PC-9 (cell line): ENCODE measurements around the gene IQSEC1.

Source experiments
- EZH2 ChIP-seq: fragments of 200-600 bp; sonication (generic); IDR thresholded peaks from 2 replicates; pipeline ENCODE4 v1.8.0; 2017; ENCODE audit warnings: antibody characterized with exemption, low read depth
- TF ChIP-seq, protein P1 (sequence below): fragments of 200-600 bp; sonication (generic); conservative IDR thresholded peaks from 2 replicates; pipeline ENCODE4 v1.6.1; 2017; ENCODE audit warnings: mixed run types, antibody characterized with exemption, mild to moderate bottlenecking, moderate library complexity

- TF ChIP-seq, protein P1, sequence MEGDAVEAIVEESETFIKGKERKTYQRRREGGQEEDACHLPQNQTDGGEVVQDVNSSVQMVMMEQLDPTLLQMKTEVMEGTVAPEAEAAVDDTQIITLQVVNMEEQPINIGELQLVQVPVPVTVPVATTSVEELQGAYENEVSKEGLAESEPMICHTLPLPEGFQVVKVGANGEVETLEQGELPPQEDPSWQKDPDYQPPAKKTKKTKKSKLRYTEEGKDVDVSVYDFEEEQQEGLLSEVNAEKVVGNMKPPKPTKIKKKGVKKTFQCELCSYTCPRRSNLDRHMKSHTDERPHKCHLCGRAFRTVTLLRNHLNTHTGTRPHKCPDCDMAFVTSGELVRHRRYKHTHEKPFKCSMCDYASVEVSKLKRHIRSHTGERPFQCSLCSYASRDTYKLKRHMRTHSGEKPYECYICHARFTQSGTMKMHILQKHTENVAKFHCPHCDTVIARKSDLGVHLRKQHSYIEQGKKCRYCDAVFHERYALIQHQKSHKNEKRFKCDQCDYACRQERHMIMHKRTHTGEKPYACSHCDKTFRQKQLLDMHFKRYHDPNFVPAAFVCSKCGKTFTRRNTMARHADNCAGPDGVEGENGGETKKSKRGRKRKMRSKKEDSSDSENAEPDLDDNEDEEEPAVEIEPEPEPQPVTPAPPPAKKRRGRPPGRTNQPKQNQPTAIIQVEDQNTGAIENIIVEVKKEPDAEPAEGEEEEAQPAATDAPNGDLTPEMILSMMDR, result no peak
- TF ChIP-seq EZH2, result no peak
These were observed 61.5 kb downstream of the IQSEC1 start for GRCh38 chr3:13011573-13012220.
